Peyer's patch (tissue), 4 donors: Measurements from ENCODE around the gene CAPN3.

Experiments
- CTCF ChIP-seq, 6 experiments: fragments of 450-650 bp in 4 of 6; fragments of 200-600 bp in 2 of 6; sonication (generic) in 1 of 6; IDR thresholded peaks; one replicate each; pipeline ENCODE4 v1.5.1; 2017 to 2019; ENCODE audit warnings: antibody characterized with exemption in 6 of 6, mild to moderate bottlenecking in 3 of 6, moderate library complexity in 1 of 6
- POLR2A ChIP-seq, 2 donors: fragments of 450-650 bp; IDR thresholded peaks; one replicate each; pipeline ENCODE4 v1.5.1; 2017; ENCODE audit warnings: antibody characterized with exemption in 2 of 2, mild to moderate bottlenecking in 2 of 2, moderate library complexity in 2 of 2

- TF ChIP-seq CTCF (IDR thresholded peaks at IDR 0.05) (no peak), POLR2A (IDR thresholded peaks at IDR 0.05) (no peak)
Observed at GRCh38 chr15:42374810-42375209, 15.5 kb downstream of the CAPN3 start.
